ENCODE measurements around the gene PSMC3.

DNA sequence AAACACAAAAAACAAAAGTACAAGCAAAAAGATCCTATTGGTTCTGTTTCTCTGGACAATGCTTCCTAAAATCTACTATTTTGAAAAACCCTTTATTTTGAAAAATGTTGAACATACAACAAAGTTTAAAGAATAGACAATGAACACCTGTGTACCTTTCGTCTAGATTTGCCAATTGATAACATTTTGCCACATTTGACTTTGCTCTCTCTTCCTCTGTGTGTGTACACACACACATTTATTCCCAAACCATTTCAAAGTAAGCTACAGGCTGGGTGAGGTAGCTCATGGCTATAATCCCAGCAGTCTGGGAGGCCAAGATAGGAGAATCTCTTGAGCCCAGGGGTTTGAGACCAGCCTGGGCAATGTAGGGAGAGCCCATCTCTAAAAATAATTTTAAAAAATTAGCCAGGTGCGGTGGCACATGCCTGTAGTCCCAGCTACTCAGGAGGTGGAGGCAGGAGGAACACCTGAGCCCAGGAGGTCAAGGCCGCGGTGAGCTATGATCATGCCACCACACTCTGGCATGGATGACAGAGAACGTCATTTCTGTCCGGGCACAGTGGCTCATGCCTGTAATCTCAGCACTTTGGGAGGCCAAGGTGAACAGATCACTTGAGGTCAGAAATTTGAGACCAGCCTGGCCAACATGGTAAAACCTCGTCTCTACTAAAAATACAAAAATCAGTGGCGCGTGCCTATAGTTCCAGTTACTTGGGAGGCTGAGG lies 5.3 kb upstream of the PSMC3 start:
- TF ChIP-seq, protein P1, sequence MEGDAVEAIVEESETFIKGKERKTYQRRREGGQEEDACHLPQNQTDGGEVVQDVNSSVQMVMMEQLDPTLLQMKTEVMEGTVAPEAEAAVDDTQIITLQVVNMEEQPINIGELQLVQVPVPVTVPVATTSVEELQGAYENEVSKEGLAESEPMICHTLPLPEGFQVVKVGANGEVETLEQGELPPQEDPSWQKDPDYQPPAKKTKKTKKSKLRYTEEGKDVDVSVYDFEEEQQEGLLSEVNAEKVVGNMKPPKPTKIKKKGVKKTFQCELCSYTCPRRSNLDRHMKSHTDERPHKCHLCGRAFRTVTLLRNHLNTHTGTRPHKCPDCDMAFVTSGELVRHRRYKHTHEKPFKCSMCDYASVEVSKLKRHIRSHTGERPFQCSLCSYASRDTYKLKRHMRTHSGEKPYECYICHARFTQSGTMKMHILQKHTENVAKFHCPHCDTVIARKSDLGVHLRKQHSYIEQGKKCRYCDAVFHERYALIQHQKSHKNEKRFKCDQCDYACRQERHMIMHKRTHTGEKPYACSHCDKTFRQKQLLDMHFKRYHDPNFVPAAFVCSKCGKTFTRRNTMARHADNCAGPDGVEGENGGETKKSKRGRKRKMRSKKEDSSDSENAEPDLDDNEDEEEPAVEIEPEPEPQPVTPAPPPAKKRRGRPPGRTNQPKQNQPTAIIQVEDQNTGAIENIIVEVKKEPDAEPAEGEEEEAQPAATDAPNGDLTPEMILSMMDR (conservative IDR thresholded peaks at IDR 0.05; ENCODE audit: low read depth, low read length), result no peak
- no peak for TF ChIP-seq EZH2phosphoT487 (IDR thresholded peaks at IDR 0.05; ENCODE audit: borderline replicate concordance, low read length)
